Endodermal cell (in vitro differentiated cells): Measurements from ENCODE around the gene C2CD5. TPM values are rescaled to one million over a fixed set of nuclear protein-coding genes. Genes with fewer than 3 reads are reported as not detected.

Source experiments
- DNase-seq: peaks from one replicate; pipeline ENCODE4 v3.0.0-alpha.2; 2017
- H3K27ac ChIP-seq: 2 replicates; pipeline ENCODE4 v1.5.1; 2013; ENCODE audit warnings: mild to moderate bottlenecking, low read depth, low read length, moderate library complexity
- H3K27me3 ChIP-seq: 2 replicates; pipeline ENCODE4 v1.6.1; 2013; ENCODE audit warnings: mild to moderate bottlenecking, low read length, moderate library complexity; ENCODE audit not compliant: insufficient read depth, control insufficient read depth, poor library complexity, severe bottlenecking
- H3K36me3 ChIP-seq: 2 replicates; pipeline ENCODE4 v1.7.0; 2013; ENCODE audit warnings: mild to moderate bottlenecking, low read length, moderate library complexity; ENCODE audit not compliant: control insufficient read depth, insufficient read depth
- H3K4me1 ChIP-seq: one replicate; pipeline ENCODE4 v1.7.0; 2013; ENCODE audit warnings: low read length; ENCODE audit not compliant: control insufficient read depth, insufficient read depth
- H3K4me3 ChIP-seq: 2 replicates; pipeline ENCODE4 v1.5.1; 2013; ENCODE audit warnings: mild to moderate bottlenecking, low read length, moderate library complexity
- H3K9ac ChIP-seq: 2 replicates; pipeline ENCODE4 v1.6.1; 2013; ENCODE audit warnings: mild to moderate bottlenecking, low read length, moderate library complexity; ENCODE audit not compliant: poor library complexity, severe bottlenecking; ENCODE audit errors: extremely low read depth
- H3K9me3 ChIP-seq: 2 replicates; pipeline ENCODE4 v1.6.1; 2013; ENCODE audit warnings: mild to moderate bottlenecking, low read length, moderate library complexity; ENCODE audit not compliant: control insufficient read depth
- H3K27ac Mint-ChIP-seq: 2 replicates; pipeline ENCODE4 v1.8.0; 2020; ENCODE audit warnings: mixed read lengths
- H3K27me3 Mint-ChIP-seq: 2 replicates; pipeline ENCODE4 v1.8.0; 2021; ENCODE audit warnings: mild to moderate bottlenecking, mixed read lengths; ENCODE audit not compliant: insufficient read depth
- H3K36me3 Mint-ChIP-seq: 2 replicates; pipeline ENCODE4 v1.8.0; 2020; ENCODE audit warnings: low read depth, mixed read lengths
- H3K4me1 Mint-ChIP-seq: 2 replicates; pipeline ENCODE4 v1.8.0; 2020; ENCODE audit warnings: mixed read lengths
- H3K4me3 Mint-ChIP-seq: 2 replicates; pipeline ENCODE4 v1.8.0; 2020; ENCODE audit warnings: mild to moderate bottlenecking, moderate library complexity, mixed read lengths
- H3K9me3 Mint-ChIP-seq: 2 replicates; pipeline ENCODE4 v1.8.0; 2020; ENCODE audit warnings: mild to moderate bottlenecking, mixed read lengths
- WGBS, 2 experiments: methylation state at CpG; one replicate each; pipeline versions ENCODE4 v1.1.5 to v1.1.7; 2013; ENCODE audit warnings: missing lambda C conversion rate in 2 of 2, mixed read lengths in 1 of 2; ENCODE audit not compliant: insufficient coverage in 1 of 2, insufficient read length in 1 of 2; 5-methylcytosine and 5-hydroxymethylcytosine counted together
- total RNA-seq, 2 donors: library from RNA; stranded (reverse); fragmentation: NEBNext Ultra II Directional in 1 of 2; extraction: Animal tissue kit (Norgen Biotek cat#: 25700) in 1 of 2; gene quantifications; 2 replicates in 1 of 2; 3 replicates in 1 of 2; pipeline ENCODE4 v1.2.1, GENCODE V29; 2021
- TF ChIP-seq, protein P1 (sequence below): fragments of 200-600 bp; sonication (generic); conservative IDR thresholded peaks from 2 replicates; pipeline ENCODE4 v1.5.0; 2021; ENCODE audit warnings: antibody characterized with exemption, mild to moderate bottlenecking

The C2CD5 gene
- total RNA-seq, 2 donors from 2014 or later = 29.2 to 59.8 TPM

DNA sequence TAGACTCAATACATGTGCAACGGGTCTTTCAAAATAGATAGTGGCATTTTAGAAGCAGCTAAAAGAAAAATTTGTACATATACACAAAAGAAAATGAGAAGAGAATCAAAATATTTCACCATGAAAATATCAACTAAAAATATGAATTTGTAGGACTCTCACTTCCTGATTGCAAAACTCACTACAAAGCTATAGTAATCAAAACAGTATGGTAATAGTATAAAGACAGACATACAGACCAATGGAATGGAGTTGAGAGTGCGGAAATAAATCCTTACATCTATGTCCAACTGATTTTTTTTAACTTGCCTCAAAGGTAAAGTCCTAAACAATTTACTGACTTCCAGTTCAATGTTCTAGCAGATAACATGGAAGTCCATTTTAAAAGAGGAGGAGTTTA, 13.1 kb downstream of the C2CD5 start:
- 100% methylated on average over 1 of the region's 2 CpGs; no CpG with 5 or more reads in 1 of the 2 experiments for WGBS, 2 experiments
- H3K36me3 Mint-ChIP-seq = peaks cover 33% of the 10 kb centered on the region

DNA sequence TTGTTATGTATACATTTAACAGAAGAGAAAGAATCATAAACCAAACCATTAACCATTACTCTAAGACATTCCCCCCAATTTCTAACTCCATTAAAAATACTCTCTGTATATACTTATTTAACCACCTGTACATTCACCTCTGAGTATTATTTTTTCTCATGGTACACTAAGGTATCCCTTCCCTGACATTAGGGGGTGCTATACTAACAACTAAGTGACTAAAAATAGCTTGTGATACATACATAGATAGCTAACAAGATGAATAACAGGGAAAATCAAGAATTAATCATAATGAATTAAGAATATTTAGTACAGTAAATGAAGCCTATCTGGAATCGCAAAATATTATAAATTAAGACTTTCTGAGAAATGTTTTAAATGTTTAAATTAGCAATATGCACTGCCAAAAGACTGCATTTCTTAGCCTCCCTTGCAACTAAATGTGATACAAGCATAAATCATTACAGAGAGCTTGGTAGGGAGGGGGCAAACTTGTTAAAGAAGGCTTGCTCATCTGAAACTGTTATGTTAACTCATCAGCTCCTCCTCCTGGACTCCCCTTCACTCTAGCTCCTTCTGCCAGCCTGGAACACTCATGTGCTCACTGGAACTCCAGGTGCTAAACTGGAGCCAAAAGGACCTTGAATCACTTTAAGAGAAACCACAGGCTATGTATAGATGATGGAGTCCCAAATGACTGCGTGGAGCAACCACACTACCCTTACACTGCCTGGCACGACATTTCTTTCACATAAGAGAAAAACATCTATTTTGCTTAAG, 14.9 kb downstream of the C2CD5 start:
- H3K27me3 ChIP-seq = no peaks in the 10 kb centered on the region
- no peak overlapping the region for H3K9ac ChIP-seq
- DNase-seq = no peak
- TF ChIP-seq, protein P1, sequence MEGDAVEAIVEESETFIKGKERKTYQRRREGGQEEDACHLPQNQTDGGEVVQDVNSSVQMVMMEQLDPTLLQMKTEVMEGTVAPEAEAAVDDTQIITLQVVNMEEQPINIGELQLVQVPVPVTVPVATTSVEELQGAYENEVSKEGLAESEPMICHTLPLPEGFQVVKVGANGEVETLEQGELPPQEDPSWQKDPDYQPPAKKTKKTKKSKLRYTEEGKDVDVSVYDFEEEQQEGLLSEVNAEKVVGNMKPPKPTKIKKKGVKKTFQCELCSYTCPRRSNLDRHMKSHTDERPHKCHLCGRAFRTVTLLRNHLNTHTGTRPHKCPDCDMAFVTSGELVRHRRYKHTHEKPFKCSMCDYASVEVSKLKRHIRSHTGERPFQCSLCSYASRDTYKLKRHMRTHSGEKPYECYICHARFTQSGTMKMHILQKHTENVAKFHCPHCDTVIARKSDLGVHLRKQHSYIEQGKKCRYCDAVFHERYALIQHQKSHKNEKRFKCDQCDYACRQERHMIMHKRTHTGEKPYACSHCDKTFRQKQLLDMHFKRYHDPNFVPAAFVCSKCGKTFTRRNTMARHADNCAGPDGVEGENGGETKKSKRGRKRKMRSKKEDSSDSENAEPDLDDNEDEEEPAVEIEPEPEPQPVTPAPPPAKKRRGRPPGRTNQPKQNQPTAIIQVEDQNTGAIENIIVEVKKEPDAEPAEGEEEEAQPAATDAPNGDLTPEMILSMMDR = peak; percentile 93
- Mint-ChIP-seq H3K9me3 (peaks cover 6% of the 10 kb centered on the region), H3K36me3 (peaks cover 40% of the 10 kb centered on the region), H3K27ac (no peak overlapping the region), H3K27me3 (no peaks in the 10 kb centered on the region), H3K4me3 (no peak overlapping the region), H3K4me1 (no peaks in the 10 kb centered on the region)
- H3K36me3 ChIP-seq = peaks cover 39% of the 10 kb centered on the region
- peaks cover 11% of the 10 kb centered on the region for H3K9me3 ChIP-seq
- no peak overlapping the region for H3K4me3 ChIP-seq
- 93% methylated on average over 2 of the region's 3 CpGs; no CpG with 5 or more reads in 1 of the 2 experiments for WGBS, 2 experiments
- H3K27ac ChIP-seq = no peak overlapping the region
- no peaks in the 10 kb centered on the region for H3K4me1 ChIP-seq

More for the DNA sequence above, 13.1 kb downstream of the C2CD5 start:
- TF ChIP-seq, protein P1 = no peak
- H3K9me3 Mint-ChIP-seq = peaks cover 6% of the 10 kb centered on the region
- Histone ChIP-seq H3K27ac (no peak overlapping the region), H3K27me3 (no peaks in the 10 kb centered on the region), H3K4me1 (no peaks in the 10 kb centered on the region), H3K9me3 (peaks cover 11% of the 10 kb centered on the region), H3K36me3 (peaks cover 33% of the 10 kb centered on the region), H3K9ac (no peak overlapping the region), H3K4me3 (no peak overlapping the region)
- no peaks in the 10 kb centered on the region for H3K4me1 Mint-ChIP-seq
- DNase-seq = no peak
- no peaks in the 10 kb centered on the region for H3K27me3 Mint-ChIP-seq
- H3K4me3 Mint-ChIP-seq = no peak overlapping the region
- H3K27ac Mint-ChIP-seq = no peak overlapping the region

DNA sequence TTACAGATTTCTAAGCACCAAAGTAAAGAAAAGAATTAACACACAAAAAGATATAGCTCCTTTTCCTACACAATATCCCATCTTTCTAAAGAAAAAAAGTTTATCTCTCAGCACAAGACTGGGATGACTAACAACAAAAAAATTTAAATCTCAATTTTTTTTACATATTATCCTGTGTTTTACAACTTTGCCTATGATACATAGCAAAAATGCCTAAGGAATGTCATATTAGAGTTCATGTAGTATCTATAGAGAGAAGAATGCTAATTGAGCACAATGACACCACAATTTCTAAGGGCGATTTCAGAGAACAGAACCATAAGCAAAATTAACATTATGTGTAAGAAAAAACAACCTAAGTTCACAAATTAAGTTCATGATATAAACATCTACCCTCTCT, 16.3 kb downstream of the C2CD5 start:
- Mint-ChIP-seq H3K36me3 (peaks cover 42% of the 10 kb centered on the region), H3K4me1 (no peaks in the 10 kb centered on the region), H3K27ac (no peak overlapping the region), H3K4me3 (no peak overlapping the region), H3K27me3 (no peaks in the 10 kb centered on the region), H3K9me3 (peaks cover 6% of the 10 kb centered on the region)
- Histone ChIP-seq H3K27ac (no peak overlapping the region), H3K36me3 (peaks cover 41% of the 10 kb centered on the region), H3K9ac (no peak overlapping the region), H3K27me3 (no peaks in the 10 kb centered on the region), H3K4me3 (no peak overlapping the region), H3K9me3 (peaks cover 11% of the 10 kb centered on the region), H3K4me1 (no peaks in the 10 kb centered on the region)
- WGBS, 2 experiments = no CpG with 5 or more reads among the region's 1 CpG
- DNase-seq = no peak
- TF ChIP-seq, protein P1 = no peak
